GM21360 (cell line): ENCODE results near the gene IL19.
"Not testable (repeated sequence)": the region's sequence is repeated elsewhere in the genome, so short reads cannot be mapped to it uniquely, and the experiment has no call there.

Source experiments
- ATAC-seq: cut with Tn5 transposase; IDR thresholded peaks from one replicate; pipeline ENCODE4 v1.9.1; 2021; ENCODE audit warnings: mild to moderate bottlenecking, moderate library complexity; ENCODE audit not compliant: unreplicated experiment

The IL19 gene

GRCh38 chr1:206772243-206772937, 1.8 kb downstream of the IL19 start, which contains the start of gene IL10:
IL10 (minus strand) TSS chr1:206772494; CDS start chr1:206772435, 59 bp downstream.
- no peak for ATAC-seq

- no peak for ATAC-seq
Observed at GRCh38 chr1:206774093-206774492, 3.5 kb downstream of the IL19 start.

GRCh38 chr1:206776229-206776628, 5.7 kb downstream of the IL19 start:
- ATAC-seq: no peak

GRCh38 chr1:206778031-206778430, 7.5 kb downstream of the IL19 start:
- no peak for ATAC-seq

GRCh38 chr1:206778911-206779310, 8.3 kb downstream of the IL19 start:
- ATAC-seq: not testable (repeated sequence)

- ATAC-seq: no peak
Observed at GRCh38 chr1:206779638-206780037, 9.1 kb downstream of the IL19 start.

- peak; percentile 47 for ATAC-seq
Observed at GRCh38 chr1:206782448-206782847, 11.9 kb downstream of the IL19 start.

- no peak for ATAC-seq
Observed at GRCh38 chr1:206783506-206783905, 12.9 kb downstream of the IL19 start.

GRCh38 chr1:206784471-206784903, 13.9 kb downstream of the IL19 start:
- ATAC-seq: peak; percentile 48

GRCh38 chr1:206785182-206785765, 14.7 kb downstream of the IL19 start:
- ATAC-seq: no peak

GRCh38 chr1:206786212-206786886, 15.8 kb downstream of the IL19 start:
- no peak for ATAC-seq

- ATAC-seq: no peak
Observed at GRCh38 chr1:206787891-206788290, 17.3 kb downstream of the IL19 start.

GRCh38 chr1:206788487-206789050, 18.0 kb downstream of the IL19 start:
- ATAC-seq: no peak

- no peak for ATAC-seq
Observed at GRCh38 chr1:206790502-206791250, 20.1 kb downstream of the IL19 start.

GRCh38 chr1:206792939-206793607, 22.5 kb downstream of the IL19 start:
- ATAC-seq: peak; percentile 62

GRCh38 chr1:206793620-206794019, 23.0 kb downstream of the IL19 start:
- ATAC-seq: no peak

GRCh38 chr1:206794294-206794908, 23.8 kb downstream of the IL19 start:
- ATAC-seq: no peak

GRCh38 chr1:206796116-206796515, 25.5 kb downstream of the IL19 start:
- no peak for ATAC-seq

- ATAC-seq: no peak
Observed at GRCh38 chr1:206796981-206797402, 26.4 kb downstream of the IL19 start.
